H1 (cell line): ENCODE measurements around the gene WASL. TPM values are rescaled to one million over a fixed set of nuclear protein-coding genes. Genes with fewer than 3 reads are reported as not detected.

Source experiments
- RNF2 ChIP-seq: fragments of 200-900, 300-1000 bp; sonication (generic); IDR thresholded peaks from 2 replicates; pipeline ENCODE4 v1.7.1; 2016; ENCODE audit warnings: borderline replicate concordance, low read depth, mild to moderate bottlenecking, antibody characterized with exemption, low read length; ENCODE audit not compliant: poor library complexity, severe bottlenecking; ENCODE audit errors: missing control alignments
- polyA plus RNA-seq, 7 experiments: library from polyadenylated mRNA; depleted of rRNA in 3 of 7; stranded (reverse) in 5 of 7; unstranded in 2 of 7; fragments of >200 nt in 5 of 7; fragments of 200-250 nt in 2 of 7; gene quantifications; 1 replicate in 5 of 7; 2 replicates in 1 of 7; 4 replicates in 1 of 7; pipeline versions ENCODE4 v1.2.1 to v1.2.3, GENCODE V29; 2011 to 2013; ENCODE audit warnings: missing spikeins in 2 of 7, mixed read lengths in 2 of 7
- total RNA-seq: library from RNA; stranded (reverse); fragmentation: NEBNext Ultra II Directional; extraction: Animal tissue kit (Norgen Biotek cat#: 25700); gene quantifications from 2 replicates; pipeline ENCODE4 v1.2.1, GENCODE V29; 2021

WASL gene
- total and polyA plus RNA-seq, 2 of the 8 experiments (the other 6 are each of a cell fraction or from before 2014, with no cell fraction given), result 7.7 to 38.9 TPM

- no peak for TF ChIP-seq RNF2
Measured at GRCh38 chr7:123655614-123656013, 93.2 kb downstream of the WASL start, which contains the start of gene LMOD2 (continued).
